ENCODE data around the gene AOC1. TPM values are rescaled to one million over a fixed set of nuclear protein-coding genes. Genes with fewer than 3 reads are reported as not detected.
A peak's percentile ranks its signal among the peaks of the same experiment; 100 is the strongest.

The AOC1 gene, protein sequence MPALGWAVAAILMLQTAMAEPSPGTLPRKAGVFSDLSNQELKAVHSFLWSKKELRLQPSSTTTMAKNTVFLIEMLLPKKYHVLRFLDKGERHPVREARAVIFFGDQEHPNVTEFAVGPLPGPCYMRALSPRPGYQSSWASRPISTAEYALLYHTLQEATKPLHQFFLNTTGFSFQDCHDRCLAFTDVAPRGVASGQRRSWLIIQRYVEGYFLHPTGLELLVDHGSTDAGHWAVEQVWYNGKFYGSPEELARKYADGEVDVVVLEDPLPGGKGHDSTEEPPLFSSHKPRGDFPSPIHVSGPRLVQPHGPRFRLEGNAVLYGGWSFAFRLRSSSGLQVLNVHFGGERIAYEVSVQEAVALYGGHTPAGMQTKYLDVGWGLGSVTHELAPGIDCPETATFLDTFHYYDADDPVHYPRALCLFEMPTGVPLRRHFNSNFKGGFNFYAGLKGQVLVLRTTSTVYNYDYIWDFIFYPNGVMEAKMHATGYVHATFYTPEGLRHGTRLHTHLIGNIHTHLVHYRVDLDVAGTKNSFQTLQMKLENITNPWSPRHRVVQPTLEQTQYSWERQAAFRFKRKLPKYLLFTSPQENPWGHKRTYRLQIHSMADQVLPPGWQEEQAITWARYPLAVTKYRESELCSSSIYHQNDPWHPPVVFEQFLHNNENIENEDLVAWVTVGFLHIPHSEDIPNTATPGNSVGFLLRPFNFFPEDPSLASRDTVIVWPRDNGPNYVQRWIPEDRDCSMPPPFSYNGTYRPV
- polyA plus RNA-seq (2011; rRNA removed) (not detected in 2 replicates), polyA plus RNA-seq (2017; fragmentation: RNase III; extraction: RNeasy Plus Mini Kit Qiagen cat#74134 plus additional on column Dnase treatment) (not detected in 3 replicates), polyA minus RNA-seq (2011; rRNA and poly(A)+ RNA removed) (not detected in 2 replicates)
- not detected in 2 replicates for polyA plus RNA-seq (2012; cell fraction: cytosol; rRNA removed)
- not detected in 2 replicates for polyA plus RNA-seq (2012; cell fraction: nucleus; rRNA removed)

DNA sequence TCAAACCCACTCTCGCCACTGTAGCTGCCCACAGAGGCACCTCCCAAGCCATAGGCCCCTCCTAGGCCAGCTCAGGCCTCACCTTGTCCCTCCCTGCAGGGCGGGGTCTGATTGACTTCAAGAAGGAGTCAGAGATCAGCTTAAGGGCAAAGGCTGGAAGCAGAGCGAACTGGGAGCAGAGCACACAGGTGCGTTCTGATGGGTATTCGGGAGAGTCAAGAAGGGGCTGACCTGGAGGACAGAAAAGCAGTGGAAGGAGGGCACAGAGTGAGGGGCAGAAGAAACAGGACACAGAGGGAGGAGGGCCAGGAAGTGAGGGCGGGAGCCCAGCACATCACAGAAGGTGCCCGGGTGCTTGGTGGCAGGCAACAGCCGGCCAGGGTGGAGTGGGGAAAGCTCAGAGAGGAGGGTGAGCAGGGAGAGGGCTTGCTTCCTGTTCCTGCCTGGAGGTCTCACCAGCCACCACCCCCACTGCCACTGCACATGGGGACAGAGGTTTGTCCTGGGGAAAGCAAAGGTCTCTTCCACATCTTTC, at the start of gene AOC1:
TSS of gene AOC1 (plus strand) at position 147 of the 535 bp plus-strand sequence. CDS start 3,954 bp downstream, outside the sequence.
- ATAC-seq, result 0 out of 6 replicates have a peak, but pooled peaks of 1 of the 2 experiments have one; percentile 22
- CTCF ChIA-PET, result interaction anchor here (0.9 kb wide), 1 partner anchor 46 kb away, joined by 3 read pairs; no protein-coding TSS in a partner anchor
- DNase-seq (ENCODE audit: low read depth in 1 of 2, low spot score in 1 of 2), result no peak
- POLR2A ChIA-PET, result no interaction called here
- no peak within 1 kb of the TSS for H3K27ac ChIP-seq
- no peaks in the 10 kb centered on the region for H3K4me1 ChIP-seq
- H3K4me2 ChIP-seq, result no peak within 1 kb of the TSS
- no peak for FAIRE-seq
- WGBS (ENCODE audit: missing lambda C conversion rate), result 19% methylated on average over 8 of the region's 8 CpGs
- no peaks in the 10 kb centered on the region for H3K9me3 ChIP-seq
- H3K4me3 ChIP-seq, result no peak within 1 kb of the TSS
- TF ChIP-seq ELK1 (IDR thresholded peaks at IDR 0.05; ENCODE audit: low read depth, low read length), result no peak
- TF ChIP-seq CHD2 (IDR thresholded peaks at IDR 0.05; ENCODE audit: low read length, partially characterized antibody), result no peak
- no peak for TF ChIP-seq KDM5A (IDR thresholded peaks at IDR 0.05)
- no peak for TF ChIP-seq NR3C1 (IDR thresholded peaks at IDR 0.05)

DNA sequence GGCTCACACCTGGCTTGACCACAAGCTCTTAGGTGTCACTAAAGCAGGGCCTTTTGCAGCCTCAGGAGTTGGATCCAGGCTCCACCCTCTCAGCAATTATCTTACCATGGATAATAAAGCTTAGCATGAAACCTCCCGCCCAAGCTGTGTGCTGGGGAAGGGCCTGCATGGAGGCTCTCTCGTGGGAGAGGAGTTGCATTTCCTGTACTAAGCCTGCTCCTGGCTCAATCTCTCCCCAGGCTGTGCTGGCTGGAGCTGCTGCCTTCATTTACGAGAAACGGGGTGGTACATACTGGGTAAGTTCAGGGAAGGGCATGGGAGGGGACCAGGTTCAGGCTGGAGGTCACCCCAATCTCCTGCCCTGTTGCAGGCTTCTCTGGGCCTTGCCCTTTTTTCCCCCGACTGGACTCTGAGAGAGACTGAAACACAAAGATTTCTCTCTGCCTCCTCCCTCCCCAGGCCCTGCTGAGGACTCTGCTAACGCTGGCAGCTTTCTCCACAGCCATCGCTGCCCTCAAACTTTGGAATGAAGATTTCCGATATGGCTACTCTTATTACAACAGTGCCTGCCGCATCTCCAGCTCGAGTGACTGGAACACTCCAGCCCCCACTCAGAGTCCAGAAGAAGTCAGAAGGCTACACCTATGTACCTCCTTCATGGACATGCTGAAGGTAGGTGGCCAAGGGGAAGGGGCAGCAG, 49.0 kb upstream of the AOC1 start:
- H3K27ac ChIP-seq, result no peak overlapping the region
- 37% methylated on average over 10 of the region's 10 CpGs for WGBS (ENCODE audit: missing lambda C conversion rate)
- ChIA-PET POLR2A (no interaction called here), CTCF (interaction anchor here (1.4 kb wide), 1 partner anchor 10 kb away, joined by 3 read pairs; no protein-coding TSS in a partner anchor)
- FAIRE-seq, result no peak
- H3K4me2 ChIP-seq, result no peak overlapping the region
- no peak overlapping the region for H3K4me3 ChIP-seq
- TF ChIP-seq TFCP2L1 (CRISPR knock-in tag; IDR thresholded peaks at IDR 0.05) (no peak), CEBPB (IDR thresholded peaks at IDR 0.05) (no peak), RAD21 (conservative IDR thresholded peaks at IDR 0.05 in 1 of 2, IDR thresholded peaks at IDR 0.05 in 1 of 2) (no peak), HOXB5 (CRISPR knock-in tag; IDR thresholded peaks at IDR 0.05) (no peak), MAFK (IDR thresholded peaks at IDR 0.05; ENCODE audit: partially characterized antibody) (no peak), ELK1 (IDR thresholded peaks at IDR 0.05; ENCODE audit: low read depth, low read length) (no peak), FOSL2 (IDR thresholded peaks at IDR 0.05) (no peak), FOSL2 (CRISPR knock-in tag; IDR thresholded peaks at IDR 0.05) (no peak), EP300 (IDR thresholded peaks at IDR 0.05) (no peak), ATOH8 (CRISPR knock-in tag; IDR thresholded peaks at IDR 0.05; ENCODE audit: low read depth) (no peak), MYC (IDR thresholded peaks at IDR 0.05; ENCODE audit: borderline replicate concordance, low read length) (no peak), RARB (CRISPR knock-in tag; IDR thresholded peaks at IDR 0.05) (no peak), KDM1A (IDR thresholded peaks at IDR 0.05; ENCODE audit: low read depth) (no peak), NFE2L2 (conservative IDR thresholded peaks at IDR 0.05; ENCODE audit: low read length) (no peak), JUN (IDR thresholded peaks at IDR 0.05) (no peak)
- TF ChIP-seq, protein P1, sequence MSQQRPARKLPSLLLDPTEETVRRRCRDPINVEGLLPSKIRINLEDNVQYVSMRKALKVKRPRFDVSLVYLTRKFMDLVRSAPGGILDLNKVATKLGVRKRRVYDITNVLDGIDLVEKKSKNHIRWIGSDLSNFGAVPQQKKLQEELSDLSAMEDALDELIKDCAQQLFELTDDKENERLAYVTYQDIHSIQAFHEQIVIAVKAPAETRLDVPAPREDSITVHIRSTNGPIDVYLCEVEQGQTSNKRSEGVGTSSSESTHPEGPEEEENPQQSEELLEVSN (IDR thresholded peaks at IDR 0.05; ENCODE audit: borderline replicate concordance, low read depth), result no peak
- TF ChIP-seq, protein P2, sequence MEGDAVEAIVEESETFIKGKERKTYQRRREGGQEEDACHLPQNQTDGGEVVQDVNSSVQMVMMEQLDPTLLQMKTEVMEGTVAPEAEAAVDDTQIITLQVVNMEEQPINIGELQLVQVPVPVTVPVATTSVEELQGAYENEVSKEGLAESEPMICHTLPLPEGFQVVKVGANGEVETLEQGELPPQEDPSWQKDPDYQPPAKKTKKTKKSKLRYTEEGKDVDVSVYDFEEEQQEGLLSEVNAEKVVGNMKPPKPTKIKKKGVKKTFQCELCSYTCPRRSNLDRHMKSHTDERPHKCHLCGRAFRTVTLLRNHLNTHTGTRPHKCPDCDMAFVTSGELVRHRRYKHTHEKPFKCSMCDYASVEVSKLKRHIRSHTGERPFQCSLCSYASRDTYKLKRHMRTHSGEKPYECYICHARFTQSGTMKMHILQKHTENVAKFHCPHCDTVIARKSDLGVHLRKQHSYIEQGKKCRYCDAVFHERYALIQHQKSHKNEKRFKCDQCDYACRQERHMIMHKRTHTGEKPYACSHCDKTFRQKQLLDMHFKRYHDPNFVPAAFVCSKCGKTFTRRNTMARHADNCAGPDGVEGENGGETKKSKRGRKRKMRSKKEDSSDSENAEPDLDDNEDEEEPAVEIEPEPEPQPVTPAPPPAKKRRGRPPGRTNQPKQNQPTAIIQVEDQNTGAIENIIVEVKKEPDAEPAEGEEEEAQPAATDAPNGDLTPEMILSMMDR (IDR thresholded peaks at IDR 0.05), result no peak
- DNase-seq (ENCODE audit: low read depth in 1 of 2, low spot score in 1 of 2), result no peak
- H3K4me1 ChIP-seq, result no peaks in the 10 kb centered on the region
- peaks cover 5% of the 10 kb centered on the region; the same call in 1 of the 3 replicates for H3K9me3 ChIP-seq
- no peak for ATAC-seq

Data from A549 (cell line).